T-cell (primary cell): Measurements from ENCODE around the gene WDR36. TPM values are rescaled to one million over a fixed set of nuclear protein-coding genes. Genes with fewer than 3 reads are reported as not detected.

ENCODE experiments used
- total RNA-seq, 35 experiments: library from RNA in 6 of 35; stranded (reverse) in 6 of 35; fragments of 120-200 nt in 1 of 35; gene quantifications; one replicate each; pipeline versions ENCODE4 v1.2.1 to v1.2.4 and lab custom pipeline; 2013 to 2026

Gene WDR36
- total RNA-seq, 5 donors from 2014 or later (not counting 1 experiment from before 2014, with no cell fraction given): 22.8 to 30.1 (median 28.0) TPM

Other genes with a start within 250 kb of the WDR36 start
- under 1 TPM in 1 of 5 donors, not detected in 4; 0.12 TPM for gene TSLP, start 20.6 kb upstream of the WDR36 start, total RNA-seq
- 100 to 1,000 TPM; 120 to 274 (median 243) TPM for gene CAMK4, start 132.0 kb downstream of the WDR36 start, total RNA-seq